Brain microvascular endothelial cell (primary cell): ENCODE data around the gene KIF6.

ENCODE experiments used
- DNase-seq: peaks from one replicate; pipeline ENCODE4 v3.0.0-alpha.2; 2020
- H3K27ac ChIP-seq: fragments of 250-450 bp; sonication (Bioruptor Pico); 2 replicates; pipeline ENCODE4 v1.5.1; 2020; ENCODE audit warnings: mild to moderate bottlenecking, moderate library complexity
- H3K27me3 ChIP-seq: fragments of 250-450 bp; sonication (Bioruptor Pico); replicated peaks from 2 replicates; pipeline ENCODE4 v1.5.1; 2020; ENCODE audit warnings: mild to moderate bottlenecking
- H3K36me3 ChIP-seq: fragments of 250-450 bp; sonication (Bioruptor Pico); replicated peaks from 2 replicates; pipeline ENCODE4 v1.5.1; 2020; ENCODE audit warnings: mild to moderate bottlenecking
- H3K4me3 ChIP-seq: 2 replicates; pipeline ENCODE4 v1.5.1; 2011; ENCODE audit warnings: low read depth, mild to moderate bottlenecking, control low read depth, low read length, moderate library complexity
- in situ Hi-C: cut with HindIII; loops from 2 replicates; pipeline ENCODE4 v1.10.0; 2017; ENCODE audit warnings: low sequenced_read_pairs, low pct_ligation_motif_present
- TF ChIP-seq, protein P1 (sequence below): IDR thresholded peaks from 2 replicates; pipeline ENCODE4 v1.5.1; 2011; ENCODE audit warnings: low read depth, mild to moderate bottlenecking, moderate library complexity, low read length, control low read depth, inconsistent platforms; ENCODE audit errors: missing control alignments

Gene KIF6

GRCh38 chr6:39471954-39472659 is 253.1 kb downstream of the KIF6 start:
- DNase-seq: no peak
- Histone ChIP-seq H3K27me3 (no peaks in the 10 kb centered on the region), H3K4me3 (no peak overlapping the region), H3K36me3 (no peaks in the 10 kb centered on the region), H3K27ac (no peak overlapping the region)
- TF ChIP-seq, protein P1, sequence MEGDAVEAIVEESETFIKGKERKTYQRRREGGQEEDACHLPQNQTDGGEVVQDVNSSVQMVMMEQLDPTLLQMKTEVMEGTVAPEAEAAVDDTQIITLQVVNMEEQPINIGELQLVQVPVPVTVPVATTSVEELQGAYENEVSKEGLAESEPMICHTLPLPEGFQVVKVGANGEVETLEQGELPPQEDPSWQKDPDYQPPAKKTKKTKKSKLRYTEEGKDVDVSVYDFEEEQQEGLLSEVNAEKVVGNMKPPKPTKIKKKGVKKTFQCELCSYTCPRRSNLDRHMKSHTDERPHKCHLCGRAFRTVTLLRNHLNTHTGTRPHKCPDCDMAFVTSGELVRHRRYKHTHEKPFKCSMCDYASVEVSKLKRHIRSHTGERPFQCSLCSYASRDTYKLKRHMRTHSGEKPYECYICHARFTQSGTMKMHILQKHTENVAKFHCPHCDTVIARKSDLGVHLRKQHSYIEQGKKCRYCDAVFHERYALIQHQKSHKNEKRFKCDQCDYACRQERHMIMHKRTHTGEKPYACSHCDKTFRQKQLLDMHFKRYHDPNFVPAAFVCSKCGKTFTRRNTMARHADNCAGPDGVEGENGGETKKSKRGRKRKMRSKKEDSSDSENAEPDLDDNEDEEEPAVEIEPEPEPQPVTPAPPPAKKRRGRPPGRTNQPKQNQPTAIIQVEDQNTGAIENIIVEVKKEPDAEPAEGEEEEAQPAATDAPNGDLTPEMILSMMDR: no peak
- in situ Hi-C loops: no loop called here

DNA sequence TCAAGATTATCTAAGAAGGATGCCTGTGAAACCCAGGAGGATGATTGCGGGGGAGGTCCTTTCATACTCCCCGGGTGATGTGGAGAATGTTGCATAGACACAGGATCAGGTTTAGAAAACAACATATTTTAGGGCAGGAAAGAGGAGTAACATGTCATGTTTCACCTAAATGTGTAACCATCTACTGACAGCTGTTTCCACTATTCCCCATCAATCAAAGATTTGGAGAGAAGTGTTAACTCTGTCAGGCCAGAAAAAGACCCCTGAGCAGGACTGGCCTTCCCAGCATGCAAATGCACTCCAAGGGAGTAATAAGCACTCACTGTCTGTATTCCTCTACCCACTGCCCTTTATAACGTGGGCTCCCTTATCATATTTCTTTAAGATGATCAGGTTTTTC is 254.7 kb downstream of the KIF6 start:
- Histone ChIP-seq H3K4me3 (no peak overlapping the region), H3K36me3 (no peaks in the 10 kb centered on the region), H3K27me3 (no peaks in the 10 kb centered on the region), H3K27ac (no peak overlapping the region)
- no peak for DNase-seq
- TF ChIP-seq, protein P1: no peak
- in situ Hi-C loops: no loop called here

- TF ChIP-seq, protein P1: no peak
- Histone ChIP-seq H3K27ac (no peak overlapping the region), H3K4me3 (no peak overlapping the region), H3K36me3 (no peaks in the 10 kb centered on the region), H3K27me3 (no peaks in the 10 kb centered on the region)
- in situ Hi-C loops: no loop called here
- no peak for DNase-seq
Observed at GRCh38 chr6:39468385-39468784, 256.8 kb downstream of the KIF6 start.

DNA sequence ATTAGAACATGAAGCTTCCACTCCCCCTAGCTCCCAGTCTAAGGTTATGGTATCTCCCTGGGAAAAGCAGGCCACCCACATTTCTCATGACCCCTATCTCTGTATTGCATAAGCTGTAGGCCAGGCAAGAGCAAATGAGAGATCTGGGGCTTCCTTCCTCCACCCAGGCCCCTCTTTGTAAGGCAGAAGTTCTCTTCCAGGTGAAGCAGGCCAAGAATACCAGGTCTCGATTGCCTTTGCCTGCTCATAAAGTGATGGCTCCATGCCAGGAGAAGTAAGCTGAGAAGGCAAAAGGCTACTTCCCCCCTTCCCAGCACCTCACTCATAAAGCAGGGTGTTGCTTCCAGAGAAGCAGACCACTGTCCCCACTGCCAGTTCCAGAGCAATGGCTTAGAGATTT is 258.6 kb downstream of the KIF6 start:
- in situ Hi-C loops: no loop called here
- Histone ChIP-seq H3K36me3 (no peaks in the 10 kb centered on the region), H3K27me3 (no peaks in the 10 kb centered on the region), H3K27ac (no peak overlapping the region), H3K4me3 (no peak overlapping the region)
- DNase-seq: no peak
- TF ChIP-seq, protein P1: no peak

DNA sequence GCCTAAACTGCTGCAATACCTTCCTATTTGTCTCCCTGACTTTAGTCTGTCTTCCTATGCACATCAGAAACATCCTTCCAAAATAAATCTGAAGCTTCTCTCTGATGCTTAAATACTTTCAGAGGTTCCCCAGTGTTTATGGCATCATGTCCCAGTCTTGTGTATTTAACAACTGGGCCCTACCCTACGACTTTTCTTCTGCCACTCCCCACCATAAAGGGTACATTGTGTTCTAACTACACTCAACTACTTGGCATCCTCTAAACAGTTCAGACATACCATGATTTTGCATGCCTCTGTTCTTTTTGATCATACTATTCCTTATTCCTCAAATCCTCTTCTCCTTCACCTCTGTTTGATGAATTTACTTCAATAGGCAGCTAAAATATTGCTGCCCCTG is 259.7 kb downstream of the KIF6 start:
- no peak for DNase-seq
- no peaks in the 10 kb centered on the region for H3K27me3 ChIP-seq
- TF ChIP-seq, protein P1: no peak
- H3K4me3 ChIP-seq: no peak overlapping the region
- in situ Hi-C loops: no loop called here
- no peak overlapping the region for H3K27ac ChIP-seq
- no peaks in the 10 kb centered on the region for H3K36me3 ChIP-seq

DNA sequence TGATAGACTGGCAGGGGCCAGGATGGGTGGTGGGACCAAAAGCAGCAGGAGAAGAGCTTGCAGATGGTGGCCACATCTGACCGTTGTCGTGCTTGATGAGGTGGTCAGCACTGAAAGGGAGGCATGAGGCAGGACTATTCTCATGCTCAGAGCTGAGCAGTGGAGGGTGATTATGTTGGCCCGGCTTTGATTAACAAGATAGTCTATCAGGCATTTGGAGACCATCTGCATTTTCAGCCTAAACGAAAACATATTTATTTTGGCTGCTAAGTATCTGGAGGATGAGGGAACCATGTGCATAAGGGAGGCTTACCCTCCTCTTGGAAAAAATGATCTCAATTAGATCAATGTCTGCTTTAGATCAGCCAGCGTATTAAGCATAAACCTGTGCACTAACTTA is 261.1 kb downstream of the KIF6 start:
- no peak for DNase-seq
- Histone ChIP-seq H3K27ac (no peak overlapping the region), H3K4me3 (no peak overlapping the region), H3K27me3 (no peaks in the 10 kb centered on the region), H3K36me3 (no peaks in the 10 kb centered on the region)
- TF ChIP-seq, protein P1: no peak
- in situ Hi-C loops: no loop called here
